Upper lobe of left lung (tissue), 6 donors: Measurements from ENCODE around the gene CDC40. TPM values are rescaled to one million over a fixed set of nuclear protein-coding genes. Genes with fewer than 3 reads are reported as not detected.

ENCODE experiments used
- ATAC-seq, 2 donors: fragments of 200-7000 bp; cut with Tn5 transposase; one replicate each; pipeline ENCODE4 v1.9.1; 2022; ENCODE audit warnings: mild to moderate bottlenecking in 2 of 2, moderate library complexity in 2 of 2; ENCODE audit not compliant: low FRiP score in 2 of 2
- DNase-seq, 2 donors: peaks; one replicate each; pipeline ENCODE4 v3.0.0-alpha.2; 2019 to 2020
- H3K27ac ChIP-seq, 4 donors: fragments of 200-600 bp; sonication (generic); one replicate each; pipeline ENCODE4 v1.5.1; 2016 to 2019
- H3K27me3 ChIP-seq, 4 donors: fragments of 200-600 bp; sonication (generic); one replicate each; pipeline ENCODE4 v1.5.1; 2017 to 2019
- H3K36me3 ChIP-seq, 4 donors: fragments of 200-600 bp; sonication (generic); one replicate each; pipeline ENCODE4 v1.5.1; 2016 to 2019
- H3K4me1 ChIP-seq, 4 donors: fragments of 200-600 bp; sonication (generic); one replicate each; pipeline ENCODE4 v1.5.1; 2018 to 2019
- H3K4me3 ChIP-seq, 4 donors: fragments of 200-600 bp; sonication (generic); one replicate each; pipeline ENCODE4 v1.5.1; 2017 to 2019; ENCODE audit warnings: mild to moderate bottlenecking in 2 of 4, moderate library complexity in 1 of 4
- H3K9me3 ChIP-seq, 4 donors: fragments of 200-600 bp; sonication (generic); one replicate each; pipeline ENCODE4 v1.5.1; 2018 to 2019
- EP300 ChIP-seq, 4 donors: sonication (generic); formaldehyde crosslinking; IDR thresholded peaks; one replicate each; pipeline ENCODE4 v1.5.1; 2017; ENCODE audit warnings: antibody characterized with exemption in 4 of 4, control low read depth in 2 of 4
- POLR2A ChIP-seq, 4 donors: fragments of 450-650 bp; IDR thresholded peaks; one replicate each; pipeline ENCODE4 v1.5.1; 2016 to 2017; ENCODE audit warnings: antibody characterized with exemption in 4 of 4, mild to moderate bottlenecking in 2 of 4
- POLR2AphosphoS5 ChIP-seq, 2 donors: sonication (generic); formaldehyde crosslinking; IDR thresholded peaks; one replicate each; pipeline ENCODE4 v1.5.1; 2017; ENCODE audit warnings: antibody characterized with exemption in 2 of 2
- WGBS, 2 donors: methylation state at CpG; one replicate each; pipeline ENCODE4 v1.1.5; 2017 to 2018; 5-methylcytosine and 5-hydroxymethylcytosine counted together
- total RNA-seq, 6 donors: library from RNA; depleted of rRNA in 4 of 6; stranded (reverse); fragments of >200 nt in 4 of 6; gene quantifications; one replicate each; pipeline versions ENCODE4 v1.1.0 to v1.2.1, GENCODE V29; 2016 to 2021
- TF ChIP-seq, protein P1 (sequence below), 6 experiments: fragments of 450-650 bp in 4 of 6; fragments of 200-600 bp in 2 of 6; sonication (generic) in 2 of 6; IDR thresholded peaks; one replicate each; pipeline ENCODE4 v1.5.1; 2016 to 2019; ENCODE audit warnings: antibody characterized with exemption in 6 of 6
- donor health status: DM: no; HTN: no; CAD: no; lungs with moderate emphysema.
- donor health status: DM: no; HTN: yes; CAD: no; lungs with severe emphysema.

CDC40 gene
- total RNA-seq, 6 donors from 2014 or later: 10.0 to 34.5 (median 20.9) TPM

- H3K4me1 ChIP-seq: peaks cover 0 to 18% (median 8%) of the 10 kb centered on the region in 4 donors
- DNase-seq (no peak), ATAC-seq (no peak)
- TF ChIP-seq POLR2AphosphoS5 (IDR thresholded peaks at IDR 0.05): no peak
- TF ChIP-seq, protein P1, sequence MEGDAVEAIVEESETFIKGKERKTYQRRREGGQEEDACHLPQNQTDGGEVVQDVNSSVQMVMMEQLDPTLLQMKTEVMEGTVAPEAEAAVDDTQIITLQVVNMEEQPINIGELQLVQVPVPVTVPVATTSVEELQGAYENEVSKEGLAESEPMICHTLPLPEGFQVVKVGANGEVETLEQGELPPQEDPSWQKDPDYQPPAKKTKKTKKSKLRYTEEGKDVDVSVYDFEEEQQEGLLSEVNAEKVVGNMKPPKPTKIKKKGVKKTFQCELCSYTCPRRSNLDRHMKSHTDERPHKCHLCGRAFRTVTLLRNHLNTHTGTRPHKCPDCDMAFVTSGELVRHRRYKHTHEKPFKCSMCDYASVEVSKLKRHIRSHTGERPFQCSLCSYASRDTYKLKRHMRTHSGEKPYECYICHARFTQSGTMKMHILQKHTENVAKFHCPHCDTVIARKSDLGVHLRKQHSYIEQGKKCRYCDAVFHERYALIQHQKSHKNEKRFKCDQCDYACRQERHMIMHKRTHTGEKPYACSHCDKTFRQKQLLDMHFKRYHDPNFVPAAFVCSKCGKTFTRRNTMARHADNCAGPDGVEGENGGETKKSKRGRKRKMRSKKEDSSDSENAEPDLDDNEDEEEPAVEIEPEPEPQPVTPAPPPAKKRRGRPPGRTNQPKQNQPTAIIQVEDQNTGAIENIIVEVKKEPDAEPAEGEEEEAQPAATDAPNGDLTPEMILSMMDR (IDR thresholded peaks at IDR 0.05): no peak
- no peaks in the 10 kb centered on the region for H3K27me3 ChIP-seq
- H3K9me3 ChIP-seq: no peaks in the 10 kb centered on the region
- H3K4me3 ChIP-seq: no peak overlapping the region
- peaks cover 0 to 7% (median 2%) of the 10 kb centered on the region in 4 donors for H3K36me3 ChIP-seq
- no peak overlapping the region for H3K27ac ChIP-seq
Measured at GRCh38 chr6:110188791-110189190, 8.6 kb downstream of the CDC40 start.

- 86 to 89% methylated on average over 6 of the region's 6 CpGs for WGBS, 2 donors
- H3K9me3 ChIP-seq: no peaks in the 10 kb centered on the region
- no peak for TF ChIP-seq POLR2AphosphoS5 (IDR thresholded peaks at IDR 0.05)
- TF ChIP-seq, protein P1 (IDR thresholded peaks at IDR 0.05): no peak
- no peak for TF ChIP-seq EP300 (IDR thresholded peaks at IDR 0.05)
- TF ChIP-seq POLR2A (IDR thresholded peaks at IDR 0.05): no peak
- H3K4me3 ChIP-seq: no peak overlapping the region
- H3K27ac ChIP-seq: no peak overlapping the region
- DNase-seq: peak in 1 of 2 donors; percentile 6
- peaks cover 0 to 15% (median 3%) of the 10 kb centered on the region in 4 donors for H3K36me3 ChIP-seq
- H3K27me3 ChIP-seq: no peaks in the 10 kb centered on the region
- peaks cover 0 to 12% (median 7%) of the 10 kb centered on the region in 4 donors for H3K4me1 ChIP-seq
- ATAC-seq: no peak
Measured at GRCh38 chr6:110190726-110191125, 10.5 kb downstream of the CDC40 start.

- Histone ChIP-seq H3K27ac (no peak overlapping the region), H3K9me3 (no peaks in the 10 kb centered on the region), H3K4me1 (peaks cover 0 to 12% (median 6%) of the 10 kb centered on the region in 4 donors), H3K27me3 (no peaks in the 10 kb centered on the region), H3K36me3 (peaks cover 0 to 15% (median 3%) of the 10 kb centered on the region in 4 donors), H3K4me3 (no peak overlapping the region)
- ATAC-seq (no peak), DNase-seq (no peak)
- WGBS, 2 donors: 79 to 89% methylated on average over 2 of the region's 2 CpGs
- no peak for TF ChIP-seq EP300 (IDR thresholded peaks at IDR 0.05)
- TF ChIP-seq, protein P1 (IDR thresholded peaks at IDR 0.05): no peak
- TF ChIP-seq POLR2A (IDR thresholded peaks at IDR 0.05): no peak
- TF ChIP-seq POLR2AphosphoS5 (IDR thresholded peaks at IDR 0.05): no peak
Measured at GRCh38 chr6:110191477-110191876, 11.2 kb downstream of the CDC40 start.

DNA sequence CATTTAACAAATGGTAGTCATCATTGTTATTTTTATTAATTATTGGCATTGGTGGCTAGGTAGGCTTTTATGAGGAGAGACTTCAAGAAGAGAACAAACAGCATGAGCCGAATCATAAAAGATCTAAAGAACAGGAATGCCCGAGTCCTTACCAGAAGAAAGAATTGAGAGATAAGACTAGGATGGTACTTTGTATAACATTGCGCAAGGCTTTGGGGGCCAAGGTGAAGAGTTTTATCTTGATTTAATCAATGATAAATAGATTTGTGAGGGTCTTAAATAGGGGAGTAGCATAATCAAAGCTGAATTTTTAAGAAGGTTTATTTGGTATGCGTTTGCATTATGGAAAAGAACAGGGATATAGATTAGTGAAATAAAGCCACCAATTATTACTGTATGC lies 15.4 kb downstream of the CDC40 start:
- no peak for TF ChIP-seq POLR2AphosphoS5 (IDR thresholded peaks at IDR 0.05)
- TF ChIP-seq EP300 (IDR thresholded peaks at IDR 0.05): no peak
- TF ChIP-seq, protein P1 (IDR thresholded peaks at IDR 0.05): no peak
- TF ChIP-seq POLR2A (IDR thresholded peaks at IDR 0.05): no peak
- ATAC-seq (no peak), DNase-seq (no peak)
- Histone ChIP-seq H3K4me1 (peaks cover 0 to 12% (median under 1%) of the 10 kb centered on the region in 4 donors), H3K36me3 (peaks cover 0 to 15% (median 3%) of the 10 kb centered on the region in 4 donors), H3K27ac (no peak overlapping the region), H3K27me3 (no peaks in the 10 kb centered on the region), H3K9me3 (no peaks in the 10 kb centered on the region), H3K4me3 (no peak overlapping the region)
- WGBS, 2 donors: 82% methylated on average over 4 of the region's 4 CpGs

- TF ChIP-seq POLR2A (IDR thresholded peaks at IDR 0.05) (no peak), EP300 (IDR thresholded peaks at IDR 0.05) (no peak), POLR2AphosphoS5 (IDR thresholded peaks at IDR 0.05) (no peak)
- TF ChIP-seq, protein P1 (IDR thresholded peaks at IDR 0.05): no peak
- no peaks in the 10 kb centered on the region for H3K27me3 ChIP-seq
- no peak overlapping the region for H3K4me3 ChIP-seq
- H3K9me3 ChIP-seq: no peaks in the 10 kb centered on the region
- no peaks in the 10 kb centered on the region for H3K4me1 ChIP-seq
- ATAC-seq (no peak), DNase-seq (no peak)
- WGBS, 2 donors: 77 to 80% methylated on average over 1 of the region's 1 CpG
- H3K27ac ChIP-seq: no peak overlapping the region
- peaks cover 0 to 15% (median 3%) of the 10 kb centered on the region in 4 donors for H3K36me3 ChIP-seq
Measured at GRCh38 chr6:110196874-110197273, 16.6 kb downstream of the CDC40 start.
